ENCODE data around the gene ZNF593. TPM values are rescaled to one million over a fixed set of nuclear protein-coding genes. Genes with fewer than 3 reads are reported as not detected.

The ZNF593 gene
- total and polyA plus RNA-seq, 10 of the 15 experiments (the other 5 are each of a cell fraction or from before 2014, with no cell fraction given), result 7.7 to 156 (median 51.0) TPM

GRCh38 chr1:26158908-26159742, 10.6 kb upstream of the ZNF593 start, which contains the start of gene FAM110D:
TSS of gene FAM110D (plus strand) at chr1:26159079. CDS start at chr1:26161292, 2,213 bp downstream.
- Histone ChIP-seq H3K9ac (ENCODE audit: control insufficient read depth, insufficient read depth, low read length) (no peak within 1 kb of the TSS), H3K4me1 (ENCODE audit: control insufficient read depth, insufficient read depth, low read length) (no peaks in the 10 kb centered on the region), H3K79me2 (ENCODE audit: control insufficient read depth, insufficient read depth, low read length) (no peaks in the 10 kb centered on the region), H3K9me3 (replicated peaks; ENCODE audit: control insufficient read depth, insufficient read depth, low read length) (no peaks in the 10 kb centered on the region; the same call in 2 of the 3 replicates), H3K4me3 (no peak within 1 kb of the TSS), H3K27me3 (replicated peaks in 1 of 2; ENCODE audit: control insufficient read depth in 2 of 2, insufficient read depth in 2 of 2, low read length in 1 of 2) (peaks cover 5 to 22% of the 10 kb centered on the region in 2 experiments), H3K36me3 (ENCODE audit: control insufficient read depth in 2 of 2, insufficient read depth in 2 of 2, low read length in 1 of 2) (no peaks in the 10 kb centered on the region), H3K27ac (ENCODE audit: control insufficient read depth, insufficient read depth) (no peak within 1 kb of the TSS), H3K4me2 (ENCODE audit: control insufficient read depth, insufficient read depth) (no peak within 1 kb of the TSS), H2AFZ (ENCODE audit: control insufficient read depth, low read depth, low read length) (no peak within 1 kb of the TSS), H4K20me1 (ENCODE audit: control insufficient read depth, insufficient read depth) (no peaks in the 10 kb centered on the region)
- intact Hi-C loops (cut with micrococcal nuclease; ENCODE audit: unreplicated experiment), result no loop called here
- TF ChIP-seq ZSCAN29 (IDR thresholded peaks at IDR 0.05), result no peak
- POLR2A ChIA-PET, result no interaction called here
- ATAC-seq, result no peak
- in situ Hi-C loops (cut with MboI), result no loop called here
- CTCF ChIA-PET, result no interaction called here
- RAD21 ChIA-PET (ENCODE audit: unreplicated experiment), result no interaction called here
- DNase-seq (ENCODE audit: low read depth, low spot score), result no peak
- WGBS (ENCODE audit: insufficient coverage, insufficient replicate concordance, low lambda C conversion rate, missing lambda C conversion rate), result 6% methylated on average over 6 of the region's 6 CpGs
- BruUV-seq (replicated peaks), result no TSS peak
- SMC1A ChIA-PET (ENCODE audit: uncharacterized antibody, unreplicated experiment), result no interaction called here
- no peak for FAIRE-seq

GRCh38 chr1:26159743-26160039, 10.0 kb upstream of the ZNF593 start:
- H3K4me1 ChIP-seq (ENCODE audit: control insufficient read depth, insufficient read depth, low read length), result peaks cover 3% of the 10 kb centered on the region
- no TSS peak for BruUV-seq (replicated peaks)
- H3K36me3 ChIP-seq (ENCODE audit: control insufficient read depth in 2 of 2, insufficient read depth in 2 of 2, low read length in 1 of 2), result no peaks in the 10 kb centered on the region
- no peak for FAIRE-seq
- no peaks in the 10 kb centered on the region for H4K20me1 ChIP-seq (ENCODE audit: control insufficient read depth, insufficient read depth)
- TF ChIP-seq PBX3 (IDR thresholded peaks at IDR 0.05; ENCODE audit: insufficient replicate concordance, low read depth, low read length) (no peak), NR2F1 (conservative IDR thresholded peaks at IDR 0.05) (no peak), ZNF24 (IDR thresholded peaks at IDR 0.05) (no peak), ZNF207 (IDR thresholded peaks at IDR 0.05; ENCODE audit: borderline replicate concordance) (no peak), CBFB (IDR thresholded peaks at IDR 0.05; ENCODE audit: low read depth) (no peak), MEF2A (IDR thresholded peaks at IDR 0.05; ENCODE audit: insufficient read depth, low read depth, low read length) (no peak)
- H3K27me3 ChIP-seq (replicated peaks in 1 of 2; ENCODE audit: control insufficient read depth in 2 of 2, insufficient read depth in 2 of 2, low read length in 1 of 2), result peaks cover 5 to 22% of the 10 kb centered on the region in 2 experiments
- H3K4me3 ChIP-seq, result no peak overlapping the region
- no peak overlapping the region for H2AFZ ChIP-seq (ENCODE audit: control insufficient read depth, low read depth, low read length)
- ChIA-PET SMC1A (ENCODE audit: uncharacterized antibody, unreplicated experiment) (no interaction called here), CTCF (interaction anchor here (0.5 kb wide), 1 partner anchor 650 kb away, joined by 3 read pairs; no protein-coding TSS in a partner anchor), POLR2A (no interaction called here), RAD21 (ENCODE audit: unreplicated experiment) (no interaction called here)
- H3K9ac ChIP-seq (ENCODE audit: control insufficient read depth, insufficient read depth, low read length), result no peak overlapping the region
- intact Hi-C loops (cut with micrococcal nuclease; ENCODE audit: unreplicated experiment), result loop anchor here (5.0 to 10.0 kb wide), 2 partner anchors 52 to 235 kb away; no protein-coding TSS in a partner anchor
- in situ Hi-C loops (cut with MboI), result no loop called here
- ATAC-seq, result no peak
- WGBS (ENCODE audit: insufficient coverage, insufficient replicate concordance, low lambda C conversion rate, missing lambda C conversion rate), result 19% methylated on average over 4 of the region's 4 CpGs
- H3K79me2 ChIP-seq (ENCODE audit: control insufficient read depth, insufficient read depth, low read length), result no peaks in the 10 kb centered on the region
- H3K9me3 ChIP-seq (replicated peaks; ENCODE audit: control insufficient read depth, insufficient read depth, low read length), result no peaks in the 10 kb centered on the region; the same call in 2 of the 3 replicates
- no peak overlapping the region for H3K27ac ChIP-seq (ENCODE audit: control insufficient read depth, insufficient read depth)
- no peak overlapping the region for H3K4me2 ChIP-seq (ENCODE audit: control insufficient read depth, insufficient read depth)
- DNase-seq (ENCODE audit: low read depth, low spot score), result no peak
